T47D (cell line): Measurements from ENCODE around the gene BHMT.
"Not testable (repeated sequence)": the region's sequence is repeated elsewhere in the genome, so short reads cannot be mapped to it uniquely, and the experiment has no call there.

Experiments used
- DNase-seq, 2 experiments: peaks; one replicate each; pipeline versions ENCODE4 v3.0.0 to v3.0.0-alpha.2; 2011 to 2012; ENCODE audit warnings: low read depth in 1 of 2, low spot score in 1 of 2
- JUND ChIP-seq: IDR thresholded peaks from 2 replicates; pipeline ENCODE4 v1.6.1; 2012; ENCODE audit warnings: low read depth
- in situ Hi-C: cut with HindIII; loops from 2 replicates; pipeline ENCODE4 v1.10.0; 2016; ENCODE audit warnings: low sequenced_read_pairs, low pct_unique_long_range_greater_than_20kb

Gene BHMT

GRCh38 chr5:79168031-79168430 lies 56.4 kb downstream of the BHMT start:
- TF ChIP-seq JUND: no peak
- in situ Hi-C loops: no loop called here
- no peak for DNase-seq

- no peak for DNase-seq
- in situ Hi-C loops: no loop called here
- no peak for TF ChIP-seq JUND
Observed at GRCh38 chr5:79170661-79171060, 59.1 kb downstream of the BHMT start.

- TF ChIP-seq JUND: no peak
- DNase-seq: peak in 1 of 2 experiments; percentile 19
- in situ Hi-C loops: no loop called here
Observed at GRCh38 chr5:79171635-79172245, 60.1 kb downstream of the BHMT start.

DNA sequence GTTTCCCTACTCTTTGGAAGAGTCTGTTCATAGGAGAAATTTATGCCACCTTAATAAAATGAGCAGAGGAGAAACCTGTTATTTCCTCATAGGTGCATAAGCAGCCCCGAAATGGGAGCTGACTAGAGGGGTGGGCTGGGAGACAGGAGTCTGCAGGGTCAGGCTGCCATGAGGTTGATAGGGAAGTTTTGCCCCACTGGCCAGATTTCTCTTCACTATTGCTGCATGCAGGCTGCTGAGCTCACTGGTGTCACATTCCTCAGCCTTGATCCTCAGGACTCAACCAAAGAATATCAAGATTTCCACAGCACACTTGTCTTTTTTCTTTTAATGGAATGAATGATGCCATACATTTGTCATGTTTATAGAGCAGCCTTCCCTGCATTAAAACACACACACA lies 60.7 kb downstream of the BHMT start:
- TF ChIP-seq JUND: no peak
- DNase-seq: no peak
- in situ Hi-C loops: no loop called here

DNA sequence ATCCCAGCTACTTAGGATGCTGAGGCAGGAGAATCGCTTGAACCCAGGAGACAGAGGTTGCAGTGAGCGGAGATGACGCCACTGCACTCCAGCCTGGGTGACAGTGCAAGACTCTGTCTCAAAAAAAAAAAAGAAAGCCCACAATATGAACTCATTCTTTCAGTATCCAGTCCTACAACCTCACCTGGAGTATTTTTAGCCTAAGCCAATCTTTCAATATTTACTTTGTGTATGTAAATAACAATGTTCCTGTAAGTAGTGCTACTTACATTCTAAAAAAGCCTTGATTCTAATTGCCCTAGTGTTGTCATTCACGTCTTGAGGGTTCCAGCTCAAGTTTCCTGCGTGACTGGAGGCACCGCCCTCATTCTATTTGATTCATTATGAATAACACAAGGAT lies 62.0 kb downstream of the BHMT start:
- in situ Hi-C loops: no loop called here
- peak; percentile 56 to 86 for DNase-seq

GRCh38 chr5:79180449-79180848 lies 68.8 kb downstream of the BHMT start:
- in situ Hi-C loops, DNase-seq: not testable (repeated sequence)

More for the DNA sequence above, 62.0 kb downstream of the BHMT start:
- TF ChIP-seq JUND: peak; percentile 51; the same call in 1 of the 2 replicates

DNA sequence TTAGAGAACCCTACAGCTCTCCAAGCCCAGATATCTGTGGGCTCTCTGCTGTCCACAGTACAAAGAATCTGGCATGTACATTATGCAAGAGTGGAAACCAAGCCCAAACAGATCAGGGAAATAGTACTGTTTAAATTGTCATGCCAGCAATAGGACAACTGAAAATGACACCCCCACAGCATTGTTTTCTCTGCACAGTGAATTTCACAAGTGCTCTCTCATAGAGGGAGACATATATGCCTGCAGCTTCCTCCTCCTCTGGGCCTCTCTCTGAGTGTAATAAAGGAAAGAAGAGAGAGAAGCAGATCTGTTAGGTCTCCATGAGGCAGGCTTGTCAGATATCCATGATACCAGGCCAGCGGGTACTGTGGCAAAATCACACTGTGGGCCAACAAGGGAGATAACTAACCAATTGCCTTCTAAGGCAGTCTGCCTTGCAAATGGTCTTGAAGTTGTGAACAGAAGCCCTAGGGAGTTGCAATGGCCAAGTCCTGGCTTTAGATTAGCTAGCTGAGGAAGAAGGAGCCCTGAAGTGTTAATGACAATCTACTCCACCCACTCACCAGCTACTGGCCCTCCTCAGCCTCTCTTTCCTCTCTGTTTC lies 69.9 kb downstream of the BHMT start:
- no peak for DNase-seq
- in situ Hi-C loops: no loop called here
- no peak for TF ChIP-seq JUND
